Activated CD4-positive, alpha-beta T cell treated with anti-CD3 and anti-CD28 coated beads for 36 hours (primary cell): Measurements from ENCODE around the gene CAMK4. TPM values are rescaled to one million over a fixed set of nuclear protein-coding genes. Genes with fewer than 3 reads are reported as not detected.
"Not testable (repeated sequence)": the region's sequence is repeated elsewhere in the genome, so short reads cannot be mapped to it uniquely, and the experiment has no call there.

Source experiments
- ATAC-seq: fragments of 200-7000 bp; cut with Tn5 transposase; one replicate; pipeline ENCODE4 v1.10.0; 2021; ENCODE audit warnings: mild to moderate bottlenecking, moderate library complexity
- CTCF ChIA-PET: fragments of 350-600 bp; sonication (Branson Sonifier 250); formaldehyde crosslinking; loops from one replicate; lab custom pipeline; 2021; ENCODE audit warnings: antibody characterized with exemption; lab: Charles Lee
- POLR2A ChIA-PET: fragments of 350-600 bp; sonication (Branson Sonifier 250); formaldehyde crosslinking; loops from one replicate; lab custom pipeline; 2021; ENCODE audit warnings: antibody characterized with exemption, inconsistent platforms; lab: Charles Lee
- DNase-seq: peaks from one replicate; pipeline ENCODE4 v3.0.0-alpha.2; 2020
- H3K27ac Mint-ChIP-seq: one replicate; pipeline ENCODE4 v1.8.0; 2021; ENCODE audit warnings: mixed read lengths
- H3K27me3 Mint-ChIP-seq: one replicate; pipeline ENCODE4 v1.8.0; 2021; ENCODE audit warnings: mixed read lengths
- H3K36me3 Mint-ChIP-seq: one replicate; pipeline ENCODE4 v1.8.0; 2021; ENCODE audit warnings: low read depth, mixed read lengths
- H3K4me1 Mint-ChIP-seq: one replicate; pipeline ENCODE4 v1.8.0; 2021; ENCODE audit warnings: mixed read lengths
- H3K4me3 Mint-ChIP-seq: one replicate; pipeline ENCODE4 v1.8.0; 2021; ENCODE audit warnings: mild to moderate bottlenecking, moderate library complexity, mixed read lengths
- H3K9me3 Mint-ChIP-seq: one replicate; pipeline ENCODE4 v1.8.0; 2021; ENCODE audit warnings: low read depth, mixed read lengths
- intact Hi-C, 2 experiments: fragments of 100-400 bp; cut with DNase I in 1 of 2; cut with micrococcal nuclease in 1 of 2; formaldehyde crosslinking; loops; one replicate each; pipeline versions ENCODE4 v1.14.2 to v1.15.1; 2022 to 2024; cut with DNase I, micrococcal nuclease
- total RNA-seq, 2 experiments: library from RNA; stranded (reverse); gene quantifications; one replicate each; pipeline ENCODE4 v1.2.3, GENCODE V29; 2021

Gene CAMK4
- total RNA-seq, 2 experiments from 2014 or later = 49.4 to 53.1 TPM

- ATAC-seq (no peak), DNase-seq (no peak)
- no peak overlapping the region for H3K27ac Mint-ChIP-seq
- no peaks in the 10 kb centered on the region for H3K27me3 Mint-ChIP-seq
- ChIA-PET CTCF (interaction anchor here (0.9 to 1.4 kb wide), 2 partner anchors 13 to 15 kb away, joined by 3 read pairs; no protein-coding TSS in a partner anchor), POLR2A (no interaction called here)
- intact Hi-C loops = no loop called here
- H3K36me3 Mint-ChIP-seq = peaks cover 34% of the 10 kb centered on the region
- peaks cover 20% of the 10 kb centered on the region for H3K4me1 Mint-ChIP-seq
- no peaks in the 10 kb centered on the region for H3K9me3 Mint-ChIP-seq
- H3K4me3 Mint-ChIP-seq = no peak overlapping the region
Measured at GRCh38 chr5:111387361-111387760, 163.2 kb downstream of the CAMK4 start.

DNA sequence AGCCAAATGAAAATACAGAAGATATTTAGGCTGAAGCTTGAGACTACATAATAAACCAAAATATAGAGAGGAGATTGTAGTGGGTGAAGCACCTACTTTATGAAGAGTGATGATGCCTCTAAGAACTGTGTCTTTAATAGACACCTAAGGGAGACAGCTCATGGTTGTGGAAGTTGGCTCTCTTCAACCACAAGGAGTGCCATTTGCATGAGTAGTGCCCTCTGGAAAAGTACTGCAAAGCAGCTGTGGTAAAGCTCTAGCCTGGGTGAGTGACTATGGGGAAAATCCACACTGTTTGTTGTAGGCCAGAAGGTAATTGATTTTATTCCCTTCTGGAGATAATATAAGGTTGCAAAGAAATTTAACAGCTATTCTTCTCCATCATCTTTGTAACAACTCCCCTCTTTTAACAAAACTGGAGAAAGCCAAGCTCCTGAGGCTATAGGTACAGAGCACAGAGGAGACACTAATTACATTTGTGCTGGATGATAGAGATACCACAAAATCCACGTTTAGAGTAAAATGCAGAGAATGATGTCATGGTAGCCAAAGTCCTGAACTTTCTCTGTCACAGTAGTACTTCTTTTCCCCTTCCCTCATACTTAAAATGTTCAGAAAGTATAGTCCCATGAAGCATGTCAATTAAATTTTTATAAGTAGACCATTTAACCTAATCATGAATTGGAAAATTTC lies 165.4 kb downstream of the CAMK4 start:
- H3K27ac Mint-ChIP-seq = no peak overlapping the region
- H3K4me3 Mint-ChIP-seq = no peak overlapping the region
- H3K9me3 Mint-ChIP-seq = no peaks in the 10 kb centered on the region
- H3K4me1 Mint-ChIP-seq = peaks cover 23% of the 10 kb centered on the region
- intact Hi-C loops = no loop called here
- DNase-seq = peak; percentile 33
- ATAC-seq = peak; percentile 77
- H3K27me3 Mint-ChIP-seq = no peaks in the 10 kb centered on the region
- CTCF ChIA-PET = interaction anchor here (1.2 to 2.3 kb wide), 3 partner anchors 11 to 13 kb away, joined by 3 to 10 read pairs (median 7); no protein-coding TSS in a partner anchor
- peaks cover 42% of the 10 kb centered on the region for H3K36me3 Mint-ChIP-seq
- POLR2A ChIA-PET = interaction anchor here (0.6 kb wide), 1 partner anchor 142 kb away, joined by 3 read pairs; no protein-coding TSS in a partner anchor

DNA sequence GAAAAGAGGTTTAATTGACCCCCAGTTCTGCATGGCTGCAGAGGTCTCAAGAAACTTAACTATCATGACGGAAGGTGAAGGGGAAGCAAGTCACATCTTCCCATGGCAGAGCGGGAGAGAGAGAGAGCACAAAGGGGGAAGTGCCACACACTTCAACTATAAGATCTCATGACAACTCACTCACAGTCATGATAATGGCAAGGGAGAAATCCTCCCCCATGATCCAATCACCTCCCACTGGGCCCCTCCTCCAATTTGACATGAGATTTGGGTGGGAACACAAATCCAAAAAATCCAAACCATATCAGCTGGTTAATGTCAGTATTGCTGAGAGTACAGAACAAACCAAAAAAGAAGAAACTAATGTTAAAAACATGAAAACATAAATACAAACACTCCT lies 168.0 kb downstream of the CAMK4 start:
- Mint-ChIP-seq H3K27ac (no peak overlapping the region), H3K9me3 (no peaks in the 10 kb centered on the region), H3K36me3 (peaks cover 46% of the 10 kb centered on the region), H3K4me1 (peaks cover 20% of the 10 kb centered on the region), H3K4me3 (no peak overlapping the region), H3K27me3 (no peaks in the 10 kb centered on the region)
- DNase-seq = no peak
- POLR2A ChIA-PET = no interaction called here
- intact Hi-C loops = no loop called here
- ATAC-seq = no peak
- CTCF ChIA-PET = no interaction called here

GRCh38 chr5:111394586-111394985 lies 170.4 kb downstream of the CAMK4 start:
- no peak overlapping the region for H3K4me3 Mint-ChIP-seq
- intact Hi-C loops = no loop called here
- H3K27me3 Mint-ChIP-seq = no peaks in the 10 kb centered on the region
- H3K36me3 Mint-ChIP-seq = peaks cover 50% of the 10 kb centered on the region
- DNase-seq (no peak), ATAC-seq (no peak)
- CTCF ChIA-PET = interaction anchor here (1.1 kb wide), 1 partner anchor 16 kb away, joined by 4 read pairs; no protein-coding TSS in a partner anchor
- POLR2A ChIA-PET = no interaction called here
- H3K4me1 Mint-ChIP-seq = peaks cover 29% of the 10 kb centered on the region
- no peak overlapping the region for H3K27ac Mint-ChIP-seq
- no peaks in the 10 kb centered on the region for H3K9me3 Mint-ChIP-seq

DNA sequence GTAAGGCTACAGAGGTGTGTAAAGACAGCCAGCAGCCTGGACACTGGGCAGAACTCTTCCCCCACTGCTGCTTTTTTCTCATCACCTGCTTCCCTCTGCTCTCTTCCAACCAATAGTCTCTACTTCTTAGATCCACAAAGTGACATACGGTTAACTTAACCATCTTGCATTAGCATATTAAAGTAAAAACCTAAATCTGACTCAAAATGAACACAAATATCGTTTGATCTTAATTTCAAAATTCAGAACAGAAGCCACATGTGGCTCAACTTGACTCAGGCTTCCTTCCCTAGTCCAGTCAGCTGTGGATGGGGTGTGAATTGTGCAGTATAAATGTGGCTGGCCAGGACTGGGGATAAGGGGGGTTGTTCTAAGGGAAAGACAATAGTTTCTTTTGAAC lies 173.8 kb downstream of the CAMK4 start:
- ChIA-PET CTCF (no interaction called here), POLR2A (no interaction called here)
- no peaks in the 10 kb centered on the region for H3K27me3 Mint-ChIP-seq
- peaks cover 27% of the 10 kb centered on the region for H3K4me1 Mint-ChIP-seq
- H3K36me3 Mint-ChIP-seq = peaks cover 65% of the 10 kb centered on the region
- H3K4me3 Mint-ChIP-seq = no peak overlapping the region
- no peak overlapping the region for H3K27ac Mint-ChIP-seq
- intact Hi-C loops = no loop called here
- DNase-seq (no peak), ATAC-seq (peak; percentile 65)
- peaks cover 6% of the 10 kb centered on the region for H3K9me3 Mint-ChIP-seq

GRCh38 chr5:111399113-111399512 lies 174.9 kb downstream of the CAMK4 start:
- intact Hi-C loops = no loop called here
- H3K36me3 Mint-ChIP-seq = peaks cover 67% of the 10 kb centered on the region
- H3K4me3 Mint-ChIP-seq = no peak overlapping the region
- ChIA-PET CTCF (interaction anchor here (3.4 kb wide), 1 partner anchor 9 kb away, joined by 10 read pairs; no protein-coding TSS in a partner anchor), POLR2A (no interaction called here)
- H3K27me3 Mint-ChIP-seq = no peaks in the 10 kb centered on the region
- H3K4me1 Mint-ChIP-seq = peaks cover 24% of the 10 kb centered on the region
- DNase-seq = no peak
- ATAC-seq = peak; percentile 39
- no peak overlapping the region for H3K27ac Mint-ChIP-seq
- H3K9me3 Mint-ChIP-seq = peaks cover 6% of the 10 kb centered on the region

DNA sequence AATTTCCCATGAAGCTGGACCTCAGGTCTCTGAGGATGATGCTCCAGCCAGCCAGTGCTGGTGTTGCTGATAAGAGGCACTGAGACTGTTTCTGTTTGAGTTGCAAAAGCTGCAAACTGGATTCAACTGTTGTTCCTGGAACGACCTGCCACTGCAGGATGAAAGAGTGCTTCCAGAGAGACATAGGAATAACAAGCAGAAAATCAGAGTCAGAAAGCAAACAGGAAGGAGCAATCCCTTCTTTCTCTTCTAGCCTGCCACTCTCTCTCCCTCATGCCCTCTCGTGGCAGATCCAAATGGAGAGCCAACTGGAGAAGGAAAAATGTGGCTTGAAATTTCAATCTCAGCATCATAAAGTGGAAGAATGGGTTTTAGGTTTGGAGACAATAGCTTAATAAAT lies 177.7 kb downstream of the CAMK4 start:
- H3K4me3 Mint-ChIP-seq = no peak overlapping the region
- H3K36me3 Mint-ChIP-seq = peaks cover 72% of the 10 kb centered on the region
- CTCF ChIA-PET = interaction anchor here (1.2 to 3.4 kb wide), 3 partner anchors 12 to 149 kb away, joined by 3 to 10 read pairs (median 3); no protein-coding TSS in a partner anchor
- H3K27ac Mint-ChIP-seq = no peak overlapping the region
- ATAC-seq = no peak
- no peaks in the 10 kb centered on the region for H3K27me3 Mint-ChIP-seq
- peaks cover 14% of the 10 kb centered on the region for H3K9me3 Mint-ChIP-seq
- peaks cover 21% of the 10 kb centered on the region for H3K4me1 Mint-ChIP-seq
- POLR2A ChIA-PET = no interaction called here
- DNase-seq = no peak
- intact Hi-C loops = no loop called here

DNA sequence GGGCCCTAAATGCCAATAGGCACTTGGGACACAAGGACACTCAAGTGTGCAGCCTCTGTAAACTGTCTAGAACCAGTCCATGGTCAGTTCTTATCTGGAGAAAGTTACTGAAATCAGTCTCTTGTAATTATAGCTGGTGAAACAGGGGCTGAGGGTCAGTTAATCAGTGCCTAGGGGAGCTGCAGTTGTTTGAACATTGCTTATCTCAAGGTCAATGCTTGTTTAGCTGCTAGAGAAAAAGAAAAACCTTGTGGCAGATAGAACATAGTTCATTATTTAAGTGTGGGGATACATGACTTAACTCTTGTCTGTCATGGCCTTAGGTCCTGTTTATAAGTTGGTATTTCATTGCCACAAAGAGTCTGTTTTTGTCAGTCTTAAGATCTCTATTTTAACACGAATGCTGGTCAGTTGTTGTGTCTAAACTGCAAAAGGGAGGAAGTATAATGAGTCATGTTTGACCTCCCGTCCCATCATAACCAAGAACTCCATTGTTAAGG lies 180.1 kb downstream of the CAMK4 start:
- POLR2A ChIA-PET = no interaction called here
- CTCF ChIA-PET = no interaction called here

DNA sequence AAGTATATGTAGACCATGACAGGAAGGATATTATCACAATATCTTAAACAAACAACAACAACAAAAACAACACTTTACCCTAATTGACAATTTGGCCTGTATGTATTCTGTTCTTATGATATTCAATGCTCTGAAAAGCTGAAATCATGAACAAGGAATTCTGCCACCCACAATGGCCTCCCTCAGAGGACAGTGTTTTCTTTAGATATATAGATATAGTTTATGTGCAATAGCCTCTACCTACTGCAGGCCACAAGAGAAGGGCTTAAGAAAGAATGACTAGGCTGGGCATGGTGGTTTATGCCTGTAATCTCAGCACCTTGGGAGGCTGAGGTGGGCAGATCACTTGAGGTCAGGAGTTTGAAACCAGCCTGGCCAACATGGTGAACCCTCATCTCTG lies 183.4 kb downstream of the CAMK4 start:
- Mint-ChIP-seq H3K27me3 (no peaks in the 10 kb centered on the region), H3K9me3 (peaks cover 21% of the 10 kb centered on the region), H3K27ac (no peak overlapping the region), H3K36me3 (peaks cover 72% of the 10 kb centered on the region), H3K4me1 (peaks cover 8% of the 10 kb centered on the region), H3K4me3 (no peak overlapping the region)
- DNase-seq = no peak
- ChIA-PET CTCF (interaction anchor here (0.6 to 1.3 kb wide), 2 partner anchors 88 to 1742 kb away, joined by 3 to 4 read pairs; no protein-coding TSS in a partner anchor), POLR2A (no interaction called here)
- intact Hi-C loops = no loop called here
- no peak for ATAC-seq

More for the DNA sequence above, 180.1 kb downstream of the CAMK4 start:
- H3K4me3 Mint-ChIP-seq = no peak overlapping the region
- H3K36me3 Mint-ChIP-seq = peaks cover 78% of the 10 kb centered on the region
- peaks cover 21% of the 10 kb centered on the region for H3K9me3 Mint-ChIP-seq
- DNase-seq = no peak
- ATAC-seq = no peak
- no peak overlapping the region for H3K27ac Mint-ChIP-seq
- H3K4me1 Mint-ChIP-seq = peaks cover 5% of the 10 kb centered on the region
- no peaks in the 10 kb centered on the region for H3K27me3 Mint-ChIP-seq
- intact Hi-C loops = no loop called here

DNA sequence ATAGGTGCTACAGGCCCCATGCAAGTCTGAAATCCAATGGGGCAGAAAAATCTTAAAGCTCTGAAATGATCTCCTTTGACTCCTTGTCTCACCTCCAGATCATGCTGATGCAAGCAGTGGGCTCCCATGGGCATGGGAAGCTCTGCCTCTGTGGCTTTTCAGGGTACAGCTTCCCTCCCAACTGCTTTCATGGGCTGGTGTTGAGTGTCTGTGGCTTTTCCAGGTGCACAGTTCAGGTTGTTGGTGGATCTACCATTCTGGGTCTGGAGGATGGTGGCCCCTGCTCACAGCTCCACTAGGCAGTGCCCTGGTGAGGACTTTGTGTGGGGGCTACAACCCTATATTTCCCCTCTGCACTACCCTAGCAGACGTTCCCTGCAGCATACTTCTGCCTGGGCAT lies 184.6 kb downstream of the CAMK4 start:
- ChIA-PET POLR2A (no interaction called here), CTCF (no interaction called here)
- Mint-ChIP-seq H3K4me1 (peaks cover 8% of the 10 kb centered on the region), H3K4me3 (no peak overlapping the region), H3K27me3 (no peaks in the 10 kb centered on the region), H3K9me3 (peaks cover 21% of the 10 kb centered on the region), H3K36me3 (peaks cover 59% of the 10 kb centered on the region), H3K27ac (no peak overlapping the region)
- DNase-seq = no peak
- intact Hi-C loops = no loop called here
- no peak for ATAC-seq

- H3K27ac Mint-ChIP-seq, ATAC-seq, intact Hi-C loops, H3K27me3 Mint-ChIP-seq, H3K4me1 Mint-ChIP-seq, CTCF ChIA-PET, DNase-seq, H3K4me3 Mint-ChIP-seq, POLR2A ChIA-PET: not testable (repeated sequence)
- Mint-ChIP-seq H3K36me3 (peaks cover 57% of the 10 kb centered on the region), H3K9me3 (peaks cover 21% of the 10 kb centered on the region)
Measured at GRCh38 chr5:111409266-111409665, 185.1 kb downstream of the CAMK4 start.

DNA sequence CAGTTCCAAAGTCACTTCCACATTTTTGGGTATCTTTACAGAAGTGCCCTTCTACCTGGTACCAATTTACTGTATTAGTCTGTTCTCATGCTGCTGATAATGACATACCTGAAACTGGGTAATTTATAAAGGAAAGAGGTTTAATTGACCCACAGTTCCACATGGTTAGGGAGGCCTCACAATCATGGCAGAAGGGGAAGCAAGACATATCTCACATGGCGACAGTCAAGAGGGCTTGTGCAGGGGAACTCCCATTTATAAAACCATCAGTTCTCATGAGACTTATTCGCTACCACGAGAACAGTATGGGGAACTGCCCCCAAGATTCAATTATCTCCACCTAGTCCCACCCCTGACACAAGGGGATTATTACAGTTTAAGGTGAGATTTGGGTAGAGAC lies 185.9 kb downstream of the CAMK4 start:
- POLR2A ChIA-PET, H3K4me3 Mint-ChIP-seq, intact Hi-C loops, ATAC-seq, CTCF ChIA-PET, DNase-seq, H3K27me3 Mint-ChIP-seq, H3K27ac Mint-ChIP-seq: not testable (repeated sequence)
- peaks cover 11% of the 10 kb centered on the region for H3K4me1 Mint-ChIP-seq
- peaks cover 17% of the 10 kb centered on the region for H3K9me3 Mint-ChIP-seq
- H3K36me3 Mint-ChIP-seq = peaks cover 59% of the 10 kb centered on the region
